SK-N-SH treated with all-trans-retinoic acid at 6 μM for 48 hours (cell line): ENCODE results near the gene MMP14.

Experiments
- CSRNP3 ChIP-seq: fragments of 250-450 bp; sonication (Bioruptor Pico); IDR thresholded peaks from 2 replicates; pipeline ENCODE4 v1.5.1; 2021; ENCODE audit warnings: mild to moderate bottlenecking, moderate library complexity
- TOX ChIP-seq: fragments of 250-450 bp; sonication (Bioruptor Pico); IDR thresholded peaks from 2 replicates; pipeline ENCODE4 v1.8.0; 2021; ENCODE audit warnings: mild to moderate bottlenecking, moderate library complexity, borderline replicate concordance

GRCh38 chr14:22842211-22843122 lies 6.1 kb downstream of the MMP14 start:
- TF ChIP-seq CSRNP3 (CRISPR knock-in tag) (no peak), TOX (CRISPR knock-in tag) (no peak)
